Psoas muscle (tissue), 8 donors: ENCODE results near the gene POLR2I. TPM values are rescaled to one million over a fixed set of nuclear protein-coding genes. Genes with fewer than 3 reads are reported as not detected.

Experiments used
- ATAC-seq, 4 donors: fragments of 200-7000 bp; cut with Tn5 transposase; one replicate each; pipeline ENCODE4 v1.9.1; 2020; ENCODE audit warnings: moderate library complexity in 3 of 4, mild to moderate bottlenecking in 2 of 4
- DNase-seq, 2 donors: peaks; one replicate each; pipeline ENCODE4 v3.0.0-alpha.2; 2020
- H3K27ac ChIP-seq: fragments of 200-600 bp; one replicate; pipeline ENCODE4 v1.8.0; 2022
- H3K27me3 ChIP-seq, 3 donors: fragments of 200-600 bp in 1 of 3; one replicate each; pipeline versions ENCODE4 v1.6.1 to v1.8.0; 2013 to 2022; ENCODE audit warnings: low read length in 2 of 3, mild to moderate bottlenecking in 2 of 3, moderate library complexity in 1 of 3; ENCODE audit not compliant: insufficient read depth in 3 of 3
- H3K36me3 ChIP-seq, 2 donors: fragments of 200-600 bp in 1 of 2; one replicate each; pipeline versions ENCODE4 v1.6.1 to v1.8.0; 2013 to 2022; ENCODE audit warnings: low read depth in 1 of 2, mild to moderate bottlenecking in 1 of 2, moderate library complexity in 1 of 2; ENCODE audit not compliant: insufficient read depth in 1 of 2
- H3K4me1 ChIP-seq: fragments of 200-600 bp; one replicate; pipeline ENCODE4 v1.8.0; 2022
- H3K4me3 ChIP-seq: fragments of 200-600 bp; one replicate; pipeline ENCODE4 v1.8.0; 2022; ENCODE audit warnings: mild to moderate bottlenecking
- H3K9me3 ChIP-seq: fragments of 200-600 bp; one replicate; pipeline ENCODE4 v1.8.0; 2022
- CTCF ChIP-seq: fragments of 200-600 bp; IDR thresholded peaks from one replicate; pipeline ENCODE4 v1.8.0; 2022; ENCODE audit warnings: antibody characterized with exemption
- WGBS, 3 donors: extraction: QIAGEN DNeasy Blood & Tissue Kit; methylation state at CpG; one replicate each; pipeline versions ENCODE4 v1.1.6 to v1.1.7; 2013; 5-methylcytosine and 5-hydroxymethylcytosine counted together
- intact Hi-C, 2 donors: fragments of 100-400 bp; cut with DNase I; formaldehyde crosslinking; loops; one replicate each; pipeline versions ENCODE4 v1.11.0 to v1.14.2; 2022
- polyA plus RNA-seq, 3 donors: library from polyadenylated mRNA; stranded (reverse); fragments of 200-250 nt; gene quantifications; one replicate each; pipeline ENCODE4 v1.2.3, GENCODE V29; 2013
- total RNA-seq, 4 donors: library from RNA; stranded (reverse); fragmentation: NEBNext Ultra II Directional in 2 of 4; extraction: Animal tissue kit (Norgen Biotek cat#: 25700) in 2 of 4; gene quantifications; one replicate each; pipeline versions ENCODE4 v1.2.1 to v1.2.4, GENCODE V29; 2021 to 2023
- donor health status: healthy with polysubstance abuse.
- donor health status: DM: no; HTN: no; CAD: no; lungs with moderate emphysema.
- donor health status: Bipolar disorder and iron deficiency.
- donor health status: healthy.
- donor health status: DM: yes; HTN: yes; CAD: no.
- donor health status: DM: no; HTN: no; CAD: no.
- donor health status: DM: no; HTN: no; CAD: no.
- donor health status: DM: yes; HTN: yes; CAD: no.

The POLR2I gene
- total and polyA plus RNA-seq, 7 donors: 89.7 to 130 (median 116) TPM

DNA sequence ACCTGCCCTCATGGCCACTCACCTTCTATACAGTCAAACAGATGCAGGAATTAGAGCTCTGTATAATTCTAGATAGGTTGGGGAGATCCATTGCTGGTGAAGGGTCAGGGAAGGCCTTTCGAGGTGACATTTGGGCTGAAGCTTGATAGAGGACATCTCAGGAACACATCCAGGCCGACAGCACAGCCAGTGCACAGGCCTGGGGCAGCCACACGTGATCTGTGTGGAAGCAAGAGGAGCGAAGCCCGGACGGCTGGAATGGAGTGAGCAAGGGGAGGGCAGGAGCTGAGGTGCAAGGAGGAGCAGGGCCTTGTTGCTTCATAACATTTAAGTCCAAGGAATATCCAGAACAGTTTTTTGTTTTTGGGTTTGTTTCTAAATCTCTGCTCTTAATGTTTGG, 8.2 kb downstream of the POLR2I start:
- WGBS, 3 donors: 46 to 89% (median 48%) methylated on average over 6 of the region's 6 CpGs
- Histone ChIP-seq H3K36me3 (peaks cover 0 to 21% of the 10 kb centered on the region in 2 donors), H3K4me3 (no peak overlapping the region), H3K9me3 (no peaks in the 10 kb centered on the region), H3K27me3 (no peaks in the 10 kb centered on the region), H3K4me1 (peaks cover 2% of the 10 kb centered on the region), H3K27ac (no peak overlapping the region)
- TF ChIP-seq CTCF: no peak
- ATAC-seq: no peak
- intact Hi-C loops: no loop called here
- DNase-seq: no peak

DNA sequence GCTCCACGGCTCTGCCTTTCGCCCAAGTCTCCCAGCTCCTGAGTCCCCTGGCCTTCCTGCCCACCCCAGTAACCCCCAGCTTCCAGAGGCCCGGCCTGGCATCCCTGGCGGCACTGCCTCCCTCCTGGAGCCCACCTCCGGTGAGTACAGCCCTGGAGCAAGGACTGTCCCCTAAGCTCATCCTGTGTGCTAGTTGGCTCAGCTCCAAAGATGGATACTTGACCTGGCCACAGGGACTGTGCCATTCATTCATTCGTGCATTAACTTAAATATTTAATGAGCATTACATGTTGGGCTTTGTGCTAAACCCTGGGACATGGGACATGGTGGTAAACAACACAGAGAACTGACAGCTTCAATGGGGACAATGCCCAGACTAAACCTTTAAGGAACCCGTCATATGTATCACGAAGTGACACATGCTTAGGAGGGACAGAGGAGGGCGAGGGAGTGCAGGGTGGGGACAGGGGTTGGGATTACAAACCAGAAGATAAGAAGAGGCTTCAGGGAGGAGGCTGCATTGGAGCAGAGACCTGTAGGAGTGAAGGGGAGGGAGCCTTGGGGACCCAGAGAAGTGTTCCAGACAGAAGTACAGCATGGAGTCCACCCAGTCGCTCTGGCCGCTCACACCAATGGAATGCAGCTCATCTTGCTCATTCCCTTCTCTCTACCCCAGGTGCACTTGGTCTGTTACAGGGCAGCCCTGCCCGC, 10.7 kb downstream of the POLR2I start:
- Histone ChIP-seq H3K27me3 (no peaks in the 10 kb centered on the region), H3K27ac (no peak overlapping the region), H3K4me1 (peaks cover 17% of the 10 kb centered on the region), H3K4me3 (no peak overlapping the region), H3K9me3 (no peaks in the 10 kb centered on the region), H3K36me3 (peaks cover 0 to 11% of the 10 kb centered on the region in 2 donors)
- no peak for TF ChIP-seq CTCF
- intact Hi-C loops: loop anchor here in 1 of 2 donors (5.0 kb wide), 1 partner anchor 42 kb away; no protein-coding TSS in a partner anchor
- no peak for DNase-seq
- WGBS, 3 donors: 75 to 90% (median 80%) methylated on average over 12 of the region's 12 CpGs
- no peak for ATAC-seq

DNA sequence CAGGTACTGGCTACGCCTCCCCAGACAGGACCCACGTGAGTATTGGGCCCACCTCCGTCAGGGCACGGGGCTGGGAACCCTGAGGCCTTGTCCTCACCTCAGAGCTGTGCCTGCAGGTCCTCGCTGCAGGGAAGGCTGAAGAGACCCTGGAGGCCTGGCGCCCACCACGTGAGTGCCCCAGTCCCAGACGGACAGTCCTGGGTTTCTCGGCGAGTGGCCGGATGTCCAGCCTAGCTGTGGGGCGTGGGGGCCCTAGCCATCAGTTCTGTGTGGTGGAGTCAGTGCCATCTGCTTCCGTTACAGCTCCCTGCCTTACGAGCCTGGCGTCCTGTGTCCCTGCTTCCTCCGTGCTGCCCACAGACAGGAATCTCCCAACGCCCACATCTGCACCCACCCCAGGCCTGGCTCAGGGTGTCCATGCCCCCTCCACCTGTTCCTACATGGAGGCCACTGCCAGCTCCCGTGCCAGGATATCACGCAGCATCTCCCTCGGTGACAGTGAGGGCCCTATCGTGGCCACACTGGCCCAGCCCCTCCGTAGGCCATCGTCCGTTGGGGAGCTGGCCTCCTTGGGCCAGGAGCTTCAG, 11.5 kb downstream of the POLR2I start:
- ATAC-seq (no peak), DNase-seq (no peak)
- WGBS, 3 donors: 80 to 89% (median 81%) methylated on average over 23 to 24 of the region's 24 CpGs
- TF ChIP-seq CTCF: no peak
- Histone ChIP-seq H3K36me3 (peaks cover 0 to 11% of the 10 kb centered on the region in 2 donors), H3K4me1 (peaks cover 17% of the 10 kb centered on the region), H3K4me3 (no peak overlapping the region), H3K9me3 (no peaks in the 10 kb centered on the region), H3K27ac (no peak overlapping the region), H3K27me3 (no peaks in the 10 kb centered on the region)
- intact Hi-C loops: loop anchor here in 1 of 2 donors (5.0 kb wide), 1 partner anchor 41 kb away; no protein-coding TSS in a partner anchor

DNA sequence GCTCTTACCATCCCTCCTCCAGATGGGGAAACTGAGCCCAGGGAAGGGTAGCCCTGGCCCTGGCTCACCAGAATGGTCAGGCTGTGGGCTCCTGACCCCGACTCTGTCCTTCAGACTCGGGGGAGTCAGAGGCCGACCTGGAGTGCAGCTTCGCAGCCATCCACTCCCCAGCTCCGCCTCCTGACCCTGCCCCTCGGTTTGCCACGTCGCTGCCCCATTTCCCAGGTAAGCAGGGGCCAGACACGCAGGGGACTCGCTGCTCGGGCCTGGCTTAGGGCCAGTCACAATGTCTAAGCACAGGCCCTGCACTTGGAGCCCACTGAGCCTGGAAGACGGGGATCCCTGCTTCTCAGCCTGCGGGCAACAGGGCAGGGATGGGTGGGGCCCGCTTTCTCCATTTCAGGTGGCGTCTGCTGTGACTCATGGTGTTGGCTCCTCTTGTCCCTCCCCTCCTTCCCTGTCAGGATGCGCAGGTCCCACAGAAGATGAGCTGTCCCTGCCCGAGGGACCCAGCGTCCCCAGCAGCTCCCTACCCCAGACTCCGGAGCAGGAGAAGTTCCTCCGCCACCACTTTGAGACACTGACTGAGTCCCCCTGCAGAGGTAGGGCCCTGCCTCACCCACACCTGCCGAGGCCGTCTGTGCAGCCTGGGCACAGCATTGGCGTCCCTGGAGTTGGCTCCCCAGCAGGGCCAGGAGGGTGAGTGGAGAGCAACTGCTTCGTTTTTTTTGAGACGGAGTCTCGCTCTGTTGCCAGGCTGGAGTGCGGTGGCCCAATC, 12.9 kb downstream of the POLR2I start:
- no peak for TF ChIP-seq CTCF
- Histone ChIP-seq H3K36me3 (peaks cover 0 to 7% of the 10 kb centered on the region in 2 donors), H3K27ac (peak overlapping the region; percentile 41), H3K9me3 (no peaks in the 10 kb centered on the region), H3K4me3 (no peak overlapping the region), H3K4me1 (peaks cover 17% of the 10 kb centered on the region), H3K27me3 (no peaks in the 10 kb centered on the region)
- 60 to 83% (median 61%) methylated on average over 26 to 27 of the region's 27 CpGs for WGBS, 3 donors
- ATAC-seq (peak in 2 of 4 donors; percentile 43 to 49), DNase-seq (no peak)
- intact Hi-C loops: loop anchor here in 1 of 2 donors (5.0 kb wide), 1 partner anchor 39 kb away; no protein-coding TSS in a partner anchor
